ENCODE data around the gene GSPT1.
"Not testable (repeated sequence)": the region's sequence is repeated elsewhere in the genome, so short reads cannot be mapped to it uniquely, and the experiment has no call there.

Gene GSPT1

DNA sequence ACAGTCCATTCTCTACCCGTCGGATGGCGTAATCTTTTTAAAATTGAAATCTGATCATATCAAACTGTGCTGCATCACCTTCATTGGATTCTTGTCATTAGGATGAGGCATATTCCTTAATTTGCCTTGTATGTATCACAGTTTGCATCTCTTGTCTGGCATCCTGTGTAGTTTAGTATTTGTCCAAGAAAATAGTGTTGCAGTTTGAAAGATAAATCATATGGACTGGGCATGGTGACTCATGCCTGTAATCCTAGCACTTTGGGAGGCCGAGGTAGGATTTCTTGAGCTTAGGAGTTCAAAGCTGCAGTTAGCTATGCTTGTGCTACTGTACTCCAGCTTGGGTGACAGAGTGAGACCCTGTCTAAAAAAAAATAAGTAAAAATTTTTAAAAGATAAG lies 58.6 kb downstream of the GSPT1 start:
- DNase-seq (ENCODE audit: low read depth, low spot score): no peak

DNA sequence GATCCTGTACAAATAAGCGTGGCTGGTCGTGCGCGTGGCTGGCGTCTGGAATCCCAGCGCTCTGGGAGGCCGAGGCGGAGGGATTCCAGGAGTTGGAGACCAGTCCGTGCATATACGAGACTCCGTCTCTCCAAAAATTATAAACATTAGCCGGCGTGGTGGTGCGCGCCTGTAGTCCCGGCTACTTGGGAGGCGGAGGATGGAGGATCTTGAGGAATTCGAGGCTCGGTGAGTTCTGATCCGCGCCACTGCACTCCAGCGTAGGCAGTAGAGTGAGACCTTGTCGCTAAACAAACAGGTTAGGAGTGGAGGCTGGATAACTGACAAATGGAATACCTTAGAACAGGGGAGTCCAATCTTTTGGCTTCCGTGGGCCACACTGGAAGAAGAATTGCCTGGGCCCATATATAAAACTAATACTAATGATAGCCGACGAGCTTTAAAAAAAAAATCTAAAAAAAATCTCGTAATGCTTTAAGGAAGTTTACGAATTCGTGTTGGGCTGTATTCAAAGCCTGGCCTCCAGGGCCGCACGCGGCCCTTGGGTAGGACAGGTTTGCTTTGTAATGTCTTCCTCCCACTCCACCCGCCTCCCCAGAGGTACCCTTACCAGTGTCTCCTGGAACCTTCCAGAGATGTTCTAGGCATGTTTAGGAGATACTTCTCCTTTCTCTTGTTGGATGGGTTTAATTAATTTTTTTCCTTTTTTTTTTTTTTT lies 63.5 kb downstream of the GSPT1 start:
- no peak for DNase-seq (ENCODE audit: low read depth, low spot score)

DNA sequence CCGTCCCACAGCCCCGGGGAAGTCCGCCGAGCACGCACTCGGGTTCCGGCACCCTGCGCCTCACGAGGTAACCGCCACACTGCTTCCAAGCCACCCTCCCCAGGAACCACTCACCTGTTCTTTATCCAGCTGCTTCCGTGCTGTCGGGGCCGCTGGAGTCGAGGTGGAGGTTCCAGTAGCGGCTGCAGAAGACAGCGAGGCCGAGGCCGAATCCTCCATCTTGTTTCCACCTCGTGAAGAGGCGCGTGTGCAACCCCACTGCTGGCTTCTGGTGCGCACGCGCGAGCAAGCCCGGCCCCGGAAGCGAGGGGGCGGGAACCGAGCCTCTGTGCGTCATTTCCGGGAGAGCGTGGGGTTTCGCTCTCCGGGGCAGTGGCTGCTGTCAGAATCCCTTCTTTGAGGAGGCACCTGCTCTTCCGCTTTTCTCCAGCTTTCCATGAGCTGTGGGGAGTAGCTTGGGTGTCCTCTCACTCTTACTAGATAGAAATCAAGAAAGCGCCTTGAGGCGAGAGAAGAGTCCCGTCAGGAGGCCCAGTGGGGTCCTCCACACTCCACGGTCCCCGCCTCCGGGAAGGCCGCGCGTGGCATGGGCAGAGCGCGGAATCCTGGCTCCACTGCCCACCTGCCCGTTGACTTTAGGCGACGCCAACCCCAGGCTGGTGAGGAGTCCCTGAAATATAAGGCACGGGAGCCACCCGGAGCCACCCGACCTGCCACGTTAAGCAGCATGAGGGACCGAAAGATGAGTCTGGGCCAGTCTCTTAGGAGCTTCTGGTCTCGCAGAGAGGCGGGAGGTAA lies 64.3 kb downstream of the GSPT1 start, which contains the start of gene RSL1D1:
RSL1D1 (minus strand) TSS at position 249 of the 798 bp plus-strand sequence; CDS start at position 219, 30 bp downstream.
- DNase-seq (ENCODE audit: low read depth, low spot score): peak; percentile 84

DNA sequence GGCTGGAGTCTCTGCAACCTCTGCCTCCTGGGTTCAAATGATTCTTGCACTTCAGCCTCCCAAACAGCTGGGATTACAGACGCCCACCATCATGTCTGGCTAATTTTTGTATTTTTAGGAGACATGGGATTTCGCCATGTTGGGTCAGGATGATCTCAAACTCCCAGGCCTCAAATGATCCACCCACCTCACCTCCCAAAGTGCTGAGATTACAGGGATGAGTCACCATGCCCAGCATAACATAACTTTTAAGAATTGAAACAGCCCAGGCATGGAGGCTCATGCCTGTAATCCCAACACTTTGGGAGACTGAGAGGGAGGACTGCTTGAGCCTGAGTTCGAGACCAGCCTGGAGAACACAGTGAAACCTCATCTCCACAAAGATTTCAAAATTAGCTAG lies 66.9 kb downstream of the GSPT1 start:
- no peak for DNase-seq (ENCODE audit: low read depth, low spot score)

DNA sequence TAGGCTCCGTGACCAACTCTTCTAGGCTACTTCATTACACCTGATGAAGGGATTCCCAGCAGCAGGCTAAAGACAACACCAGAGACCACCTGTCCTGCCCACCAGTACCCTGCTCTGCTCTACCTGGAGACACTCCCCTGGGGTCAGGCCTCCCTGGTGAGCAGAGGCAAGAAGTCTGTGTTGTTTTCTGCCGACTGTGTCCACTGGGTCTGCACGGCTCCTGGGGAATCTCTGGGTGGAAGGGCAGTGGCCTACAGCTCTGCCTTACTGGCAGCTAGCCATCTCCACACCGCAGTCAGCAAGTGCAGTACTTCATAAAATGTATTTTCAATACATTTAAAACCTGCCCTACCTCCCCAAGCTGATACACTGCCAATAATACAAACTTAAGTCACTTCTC lies 71.3 kb downstream of the GSPT1 start:
- no peak for DNase-seq (ENCODE audit: low read depth, low spot score)

DNA sequence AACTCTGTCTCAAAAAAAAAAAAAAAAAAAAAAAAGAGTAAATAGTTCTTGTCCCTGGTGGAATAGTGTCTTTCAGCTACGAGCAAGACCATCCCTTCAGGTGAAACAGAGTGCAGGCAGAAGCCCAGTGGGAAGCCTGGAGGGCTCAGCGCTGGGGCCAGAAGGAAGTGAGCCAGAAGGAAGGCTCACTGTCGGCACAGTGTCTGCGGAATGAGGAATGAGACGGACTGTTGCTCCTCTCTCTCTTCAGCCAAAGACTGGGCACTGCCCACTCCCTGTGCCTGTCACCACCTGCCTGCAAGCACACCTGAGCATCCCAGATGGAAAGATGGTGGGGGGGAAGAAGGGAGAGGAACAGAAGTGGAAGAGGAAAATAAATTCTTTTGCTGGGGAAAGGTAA lies 71.9 kb downstream of the GSPT1 start:
- no peak for DNase-seq (ENCODE audit: low read depth, low spot score)

DNA sequence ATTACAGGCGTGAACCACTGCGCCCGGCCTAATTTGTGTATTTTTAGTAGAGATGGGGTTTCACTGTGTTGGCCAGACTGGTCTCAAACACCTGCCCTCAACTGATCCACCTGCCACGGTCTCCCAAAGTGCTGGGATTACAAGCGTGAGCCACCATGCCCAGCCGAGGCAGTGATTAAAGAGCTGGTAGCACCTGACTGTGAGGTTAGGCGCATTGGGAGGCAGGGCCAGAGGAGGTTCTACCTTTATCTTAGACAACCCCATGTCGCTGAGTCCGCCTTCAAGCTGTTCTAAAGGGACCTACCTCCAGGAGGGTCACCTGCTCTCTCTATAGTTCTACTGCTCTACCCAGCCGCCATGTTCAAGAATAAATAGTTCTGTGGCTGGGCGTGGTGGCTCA lies 72.5 kb downstream of the GSPT1 start:
- DNase-seq (ENCODE audit: low read depth, low spot score): no peak

DNA sequence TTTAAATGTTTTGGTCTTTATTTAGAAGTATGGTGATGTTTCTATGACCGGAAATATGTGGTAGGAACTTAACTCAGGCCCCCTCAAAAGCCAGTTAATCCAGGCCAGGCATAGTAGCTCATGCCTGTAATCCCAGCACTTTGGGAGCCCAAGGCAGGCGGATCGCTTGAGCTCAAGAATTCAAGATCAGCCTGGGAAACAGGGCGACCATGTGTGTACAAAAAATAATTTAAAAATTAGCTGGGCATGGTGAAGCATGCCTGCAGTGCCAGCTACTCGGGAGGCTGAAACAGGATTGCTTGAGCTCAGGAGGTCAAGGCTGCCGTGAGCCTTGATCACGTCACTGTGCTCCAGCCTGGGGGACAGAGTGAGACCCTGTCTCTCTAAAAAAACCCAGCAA lies 74.7 kb downstream of the GSPT1 start:
- DNase-seq (ENCODE audit: low read depth, low spot score): no peak

DNA sequence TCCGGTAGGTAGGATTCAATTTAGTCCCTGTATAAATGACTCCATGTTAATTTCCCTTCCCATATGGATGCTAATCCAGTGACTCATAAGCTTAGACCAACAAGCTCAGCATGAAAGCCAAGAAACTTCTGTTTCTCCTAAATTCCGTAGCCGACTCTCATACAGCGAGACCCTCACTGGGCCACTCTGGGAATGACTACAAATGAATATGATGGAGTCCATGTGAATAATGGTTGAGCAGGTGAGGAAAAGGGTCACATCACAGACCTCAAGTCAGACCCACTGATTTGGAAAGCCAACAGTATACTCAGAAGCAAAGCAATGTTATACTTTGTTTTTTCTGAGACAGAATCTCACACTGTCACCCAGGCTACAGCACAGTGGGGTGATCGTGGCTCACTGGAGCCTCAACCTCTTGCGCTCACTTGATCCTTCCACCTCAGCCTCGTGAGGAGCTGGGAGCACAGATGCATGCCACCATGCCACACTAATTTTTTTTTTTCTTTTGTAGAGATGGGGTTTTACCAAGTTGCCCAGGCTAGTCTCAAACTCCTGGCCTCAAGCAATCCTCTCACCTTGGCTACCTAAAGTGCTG lies 79.0 kb downstream of the GSPT1 start:
- DNase-seq (ENCODE audit: low read depth, low spot score): peak; percentile 47

DNA sequence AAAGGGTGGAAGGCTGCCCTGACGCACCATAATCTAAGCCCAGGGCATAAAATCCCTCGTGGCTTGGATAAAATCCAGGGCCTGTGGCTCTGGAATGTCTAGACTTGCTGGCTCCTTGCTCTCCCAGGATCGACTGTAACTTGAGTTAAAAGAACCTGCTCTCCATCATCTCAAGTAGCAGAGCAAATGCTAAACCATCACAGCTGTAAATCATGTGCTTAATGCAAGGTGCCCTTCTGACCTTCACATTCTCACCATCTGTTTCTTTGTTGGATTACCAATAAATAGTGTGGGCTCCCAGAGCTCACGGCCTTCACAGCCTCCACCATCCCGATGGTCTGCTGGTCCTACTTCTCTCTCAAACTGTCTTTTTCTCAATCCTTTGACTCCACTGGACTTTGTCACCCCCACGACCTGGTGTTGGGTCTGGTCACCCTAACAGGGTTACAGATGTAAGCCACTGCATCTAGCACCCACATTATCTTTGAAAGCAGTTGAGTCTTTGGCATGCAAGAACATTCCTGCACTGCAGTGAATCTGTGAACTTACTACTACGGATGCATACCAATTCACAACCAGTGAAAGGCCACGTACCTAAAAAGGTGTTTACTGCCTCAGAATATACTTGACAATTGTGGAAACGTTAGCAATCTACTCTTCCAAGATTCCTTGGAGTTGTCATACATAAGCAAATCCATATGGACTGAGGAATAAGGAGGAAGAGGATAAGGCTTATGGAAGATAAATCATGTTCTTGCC lies 79.7 kb downstream of the GSPT1 start:
- no peak for DNase-seq (ENCODE audit: low read depth, low spot score)

DNA sequence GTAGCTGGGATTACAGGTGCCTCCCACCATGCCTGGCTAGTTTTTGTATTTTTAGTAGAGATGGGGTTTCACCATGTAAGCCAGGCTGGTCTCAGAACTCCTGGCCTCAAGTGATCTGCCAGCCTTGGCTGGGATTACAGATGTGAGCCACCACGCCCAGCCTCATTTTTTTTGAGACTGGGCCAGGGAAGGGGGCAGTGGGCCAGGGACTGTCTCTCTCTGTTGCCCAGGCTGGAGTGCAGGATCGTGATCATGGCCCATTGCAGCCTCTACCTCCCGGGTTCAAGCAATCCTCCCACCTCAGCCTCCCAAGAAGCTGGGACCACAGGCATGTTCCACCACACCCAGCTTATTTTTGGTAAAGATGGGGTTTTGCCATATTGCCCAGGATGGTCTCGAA lies 80.4 kb downstream of the GSPT1 start:
- no peak for DNase-seq (ENCODE audit: low read depth, low spot score)

DNA sequence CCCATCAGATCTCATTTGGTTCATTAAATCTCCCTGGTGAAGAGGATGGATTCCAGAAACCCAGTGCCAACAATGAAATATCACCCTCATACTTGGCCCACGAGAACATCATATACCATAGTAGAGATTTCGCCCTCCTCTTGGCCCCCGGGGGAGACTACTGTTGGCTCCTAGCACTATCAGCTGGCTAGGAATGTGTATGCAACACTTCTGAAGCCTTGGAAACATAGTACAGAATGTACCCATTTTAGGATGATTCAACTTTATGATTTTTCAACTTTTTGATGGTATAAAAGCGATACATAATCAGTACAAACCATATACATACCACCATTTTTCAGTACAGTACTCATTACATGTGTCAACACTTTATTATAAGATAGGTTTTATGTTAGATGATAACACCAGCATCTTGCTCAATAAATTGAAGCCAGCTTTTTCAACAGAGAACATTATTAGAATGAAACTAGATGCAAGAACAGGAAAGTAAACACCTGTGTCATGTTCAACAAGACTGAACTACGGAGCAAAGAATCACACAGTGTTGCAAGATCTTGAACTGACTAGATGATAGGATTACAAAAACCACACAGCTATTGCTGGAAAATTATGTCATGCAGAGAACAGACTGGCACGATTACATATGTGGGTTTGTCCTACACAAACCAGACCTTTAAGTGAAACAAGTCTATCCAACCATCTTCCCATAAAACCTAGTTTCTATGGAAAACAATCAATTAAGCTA lies 81.6 kb downstream of the GSPT1 start:
- peak; percentile 58 for DNase-seq (ENCODE audit: low read depth, low spot score)

DNA sequence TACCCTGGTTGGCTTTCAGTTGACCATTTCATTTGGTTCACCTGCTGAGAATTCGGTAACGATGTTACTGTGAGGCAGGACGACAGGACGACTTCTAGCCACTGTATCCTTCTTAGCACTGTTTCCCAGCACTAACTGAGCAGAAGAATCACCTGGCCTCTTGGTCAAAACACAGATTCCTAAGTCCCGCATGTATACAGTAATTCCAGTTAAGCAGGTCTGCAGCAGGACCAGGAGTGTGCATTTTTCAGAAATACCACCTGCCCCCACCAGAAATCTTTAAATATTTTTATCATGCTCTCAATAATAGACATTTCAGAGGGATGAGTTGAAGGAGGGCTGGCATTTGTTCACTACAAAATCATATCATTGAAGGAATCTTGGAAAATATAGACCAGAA lies 87.1 kb downstream of the GSPT1 start:
- DNase-seq (ENCODE audit: low read depth, low spot score): no peak

DNA sequence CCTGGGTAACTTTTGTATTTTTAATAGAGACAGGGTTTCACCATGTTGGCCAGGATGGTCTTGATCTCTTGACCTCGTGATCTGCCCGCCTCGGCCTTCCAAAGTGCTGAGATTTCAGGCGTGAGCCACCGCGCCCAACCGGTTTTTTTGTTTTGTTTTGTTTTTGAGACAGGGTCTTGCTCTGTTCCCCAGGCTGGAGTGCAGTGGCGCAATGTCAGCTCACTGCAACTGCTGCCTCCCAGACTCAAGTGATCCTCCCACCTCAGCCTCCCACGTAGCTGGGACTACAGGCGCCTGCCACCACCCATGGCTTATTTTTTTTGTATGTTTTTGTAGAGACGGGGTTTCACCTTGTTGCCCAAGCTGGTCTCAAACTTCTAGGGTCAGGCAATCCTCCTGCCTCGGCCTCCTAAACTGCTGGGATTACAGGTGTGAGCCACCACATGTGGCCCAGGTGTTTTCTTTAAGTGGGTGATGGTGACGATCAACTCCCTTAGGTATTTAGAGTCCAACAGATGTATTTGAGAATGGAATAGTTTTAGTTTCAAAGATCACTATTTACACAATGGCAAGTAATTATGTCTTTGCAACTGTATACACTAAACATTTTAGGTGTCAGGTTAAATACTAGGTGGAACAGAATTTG lies 90.1 kb downstream of the GSPT1 start:
- DNase-seq (ENCODE audit: low read depth, low spot score): not testable (repeated sequence)

DNA sequence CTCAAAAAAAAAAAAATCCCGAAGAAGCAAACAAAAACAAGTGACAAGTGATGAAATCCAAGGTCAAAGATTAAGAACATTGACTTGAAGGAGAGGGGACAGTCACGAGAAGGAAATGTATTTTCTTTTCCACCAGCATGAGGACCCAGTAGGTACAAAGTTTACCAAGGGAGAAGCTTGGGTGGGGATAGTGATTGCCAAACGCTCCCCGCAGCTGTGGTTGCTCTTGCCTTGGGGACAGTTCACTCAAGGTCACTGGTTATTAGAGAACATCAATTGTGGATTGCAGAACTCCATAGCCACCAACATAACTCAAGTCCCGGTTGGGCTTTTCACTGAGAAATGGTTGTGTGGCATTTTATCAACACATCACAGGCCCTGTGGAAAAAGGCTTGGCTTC lies 91.4 kb downstream of the GSPT1 start:
- DNase-seq (ENCODE audit: low read depth, low spot score): no peak

DNA sequence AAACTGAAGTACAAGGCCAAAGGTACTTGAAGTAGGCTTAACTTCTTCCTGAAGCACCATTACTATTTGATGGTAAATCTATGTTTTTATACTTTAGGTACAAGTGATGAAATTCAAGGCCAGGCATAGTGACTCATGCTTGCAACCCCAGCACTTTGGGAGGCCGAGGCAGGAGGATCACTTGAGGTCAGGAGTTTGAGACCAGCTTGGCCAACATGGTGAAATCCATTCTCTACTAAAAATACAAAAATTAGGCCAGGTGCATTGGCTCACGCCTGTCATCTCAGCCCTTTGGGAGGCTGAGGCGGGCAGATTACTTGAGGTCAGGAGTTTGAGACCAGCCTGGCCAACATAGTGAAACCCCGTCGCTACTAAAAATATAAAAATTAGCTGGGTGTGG lies 92.1 kb downstream of the GSPT1 start:
- DNase-seq (ENCODE audit: low read depth, low spot score): not testable (repeated sequence)

DNA sequence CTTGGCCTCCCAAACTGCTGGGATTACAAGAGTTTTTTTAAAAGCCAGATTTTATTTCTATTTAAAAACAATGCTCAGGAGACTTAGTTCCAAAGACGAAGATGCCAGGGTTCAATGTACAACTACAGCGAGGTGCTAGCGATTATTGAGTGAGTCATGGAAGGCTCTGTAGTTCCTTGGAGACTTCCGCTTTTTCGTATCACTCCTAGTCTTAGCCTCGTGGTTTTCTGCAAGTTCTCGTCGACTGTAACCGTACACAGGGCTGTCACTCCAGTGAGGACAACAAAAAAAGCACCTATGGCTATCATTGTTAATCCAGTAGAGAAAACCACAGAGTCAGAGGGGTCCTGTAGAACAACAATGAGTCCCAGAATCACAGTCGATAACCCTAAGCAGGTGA lies 96.0 kb downstream of the GSPT1 start:
- no peak for DNase-seq (ENCODE audit: low read depth, low spot score)

DNA sequence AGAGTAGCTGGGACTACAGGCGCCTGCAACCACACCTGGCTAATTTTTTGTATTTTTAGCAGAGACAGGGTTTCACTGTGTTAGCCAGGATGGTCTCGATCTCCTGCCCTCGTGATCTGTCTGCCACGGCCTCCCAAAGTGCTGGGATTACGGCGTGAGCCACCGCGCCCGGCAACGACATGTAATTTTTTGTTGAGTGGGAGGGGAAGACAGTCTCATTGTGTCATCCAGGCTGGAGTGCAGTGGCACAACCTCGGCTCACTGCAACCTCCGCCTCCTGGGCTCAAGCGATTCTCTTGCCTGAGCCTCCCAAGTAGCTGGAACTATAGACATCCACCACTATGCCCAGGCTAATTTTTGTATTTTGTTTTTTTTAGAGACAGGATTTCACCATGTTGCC lies 96.8 kb downstream of the GSPT1 start:
- DNase-seq (ENCODE audit: low read depth, low spot score): not testable (repeated sequence)
